HuH-7.5 (cell line): ENCODE results near the gene ZSCAN5A.
A peak's percentile ranks its signal among the peaks of the same experiment; 100 is the strongest.
"Not testable (repeated sequence)": the region's sequence is repeated elsewhere in the genome, so short reads cannot be mapped to it uniquely, and the experiment has no call there.

Experiments used
- DNase-seq: peaks from one replicate; pipeline ENCODE4 v3.0.0; 2011; ENCODE audit warnings: low spot score

Gene ZSCAN5A, protein sequence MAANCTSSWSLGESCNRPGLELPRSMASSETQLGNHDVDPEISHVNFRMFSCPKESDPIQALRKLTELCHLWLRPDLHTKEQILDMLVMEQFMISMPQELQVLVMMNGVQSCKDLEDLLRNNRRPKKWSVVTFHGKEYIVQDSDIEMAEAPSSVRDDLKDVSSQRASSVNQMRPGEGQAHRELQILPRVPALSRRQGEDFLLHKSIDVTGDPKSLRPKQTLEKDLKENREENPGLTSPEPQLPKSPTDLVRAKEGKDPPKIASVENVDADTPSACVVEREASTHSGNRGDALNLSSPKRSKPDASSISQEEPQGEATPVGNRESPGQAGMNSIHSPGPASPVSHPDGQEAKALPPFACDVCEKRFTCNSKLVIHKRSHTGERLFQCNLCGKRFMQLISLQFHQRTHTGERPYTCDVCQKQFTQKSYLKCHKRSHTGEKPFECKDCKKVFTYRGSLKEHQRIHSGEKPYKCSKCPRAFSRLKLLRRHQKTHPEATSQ

DNA sequence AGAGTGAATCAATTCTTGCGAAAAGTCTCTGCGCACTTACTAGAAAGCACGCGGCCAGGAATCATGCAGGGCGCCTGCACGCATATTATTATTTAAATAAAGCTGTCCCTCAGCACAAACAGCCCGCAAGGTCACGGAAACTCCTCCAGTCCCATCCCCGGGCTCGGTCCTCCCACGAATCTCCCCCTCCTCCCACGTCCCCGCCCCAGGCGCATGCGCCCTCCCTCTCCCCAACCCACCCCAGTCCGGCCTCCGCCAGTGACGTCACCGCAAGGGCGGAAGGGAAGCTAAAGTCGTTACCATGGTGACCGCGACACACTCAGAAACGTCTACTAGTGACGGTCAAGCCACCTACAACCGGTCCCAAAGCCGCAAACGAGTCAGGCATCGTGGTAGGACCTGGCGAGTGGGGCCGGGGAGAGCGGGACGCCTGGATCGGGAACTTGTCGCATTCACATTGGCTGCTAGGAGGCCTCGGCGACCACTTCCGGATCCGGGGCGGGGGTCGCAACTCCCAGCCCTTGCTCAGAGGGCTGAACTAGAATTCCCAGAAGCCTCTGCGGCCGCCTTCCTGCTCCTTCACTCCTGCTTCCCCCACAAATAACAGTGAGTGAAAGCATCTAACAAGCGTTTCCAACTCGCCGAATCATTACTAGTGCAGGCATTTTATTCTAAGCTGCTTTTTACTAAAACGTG, at the start of gene ZSCAN5A:
Gene ZSCAN5A, minus strand, starts transcription at position 459 of the 696 bp plus-strand sequence. CDS start 89,793 bp downstream, outside the sequence.
- DNase-seq, result peak; percentile 97

DNA sequence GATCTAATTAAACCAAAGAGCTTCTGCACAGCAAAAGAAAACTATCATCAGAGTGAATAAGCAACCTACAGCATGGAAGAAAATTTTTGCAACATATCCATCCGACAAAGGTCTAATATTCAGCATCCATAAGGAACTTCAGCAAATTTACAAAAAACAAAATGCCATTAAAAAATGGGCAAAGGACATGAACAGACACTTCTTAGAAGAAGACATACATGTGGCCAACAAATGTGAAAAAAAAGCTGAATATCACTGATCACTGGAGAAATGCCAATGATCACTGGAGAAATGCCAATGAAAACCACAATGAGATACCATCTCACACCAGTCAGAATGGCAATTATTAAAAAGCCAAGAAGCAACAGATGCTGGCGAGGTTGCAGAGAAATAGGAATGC, 46.2 kb upstream of the ZSCAN5A start:
- DNase-seq, result no peak

DNA sequence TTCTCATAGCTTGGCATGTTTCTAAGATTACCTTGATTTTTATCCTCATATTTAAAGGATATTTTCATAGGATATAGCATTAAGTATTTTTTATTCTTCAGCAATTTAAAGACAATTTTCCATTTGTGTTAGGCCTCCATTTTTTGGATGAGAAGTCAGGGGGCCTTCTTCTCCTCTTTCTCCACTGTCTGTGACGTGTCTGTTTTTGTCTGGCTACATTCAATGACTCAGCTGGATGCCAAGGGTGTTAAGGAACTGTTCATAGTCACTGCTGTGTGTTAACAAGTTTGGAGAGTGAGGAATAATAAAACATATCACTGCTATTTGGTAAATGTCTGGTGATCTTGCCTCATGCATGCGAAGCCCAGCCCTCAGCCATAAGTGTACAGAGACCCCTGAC, 42.3 kb upstream of the ZSCAN5A start:
- DNase-seq, result no peak

DNA sequence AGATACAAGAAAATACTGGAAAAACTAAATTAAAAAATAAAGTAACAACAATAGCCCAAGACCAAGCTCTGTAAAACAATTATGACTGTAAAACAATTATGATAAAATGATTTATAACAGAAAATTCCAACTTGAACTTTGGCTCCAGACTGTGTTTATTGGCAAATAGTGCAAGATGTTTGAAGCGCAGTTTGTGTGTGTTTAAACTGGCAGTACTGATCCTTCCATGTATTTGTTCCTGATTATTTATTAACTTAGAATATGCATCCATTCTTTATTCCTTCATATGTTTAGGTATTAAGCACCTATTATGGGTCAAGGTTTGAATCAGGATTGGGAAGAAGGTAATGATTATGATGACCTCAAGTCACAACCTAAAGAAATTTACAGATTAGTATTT, 40.9 kb upstream of the ZSCAN5A start:
- no peak for DNase-seq

DNA sequence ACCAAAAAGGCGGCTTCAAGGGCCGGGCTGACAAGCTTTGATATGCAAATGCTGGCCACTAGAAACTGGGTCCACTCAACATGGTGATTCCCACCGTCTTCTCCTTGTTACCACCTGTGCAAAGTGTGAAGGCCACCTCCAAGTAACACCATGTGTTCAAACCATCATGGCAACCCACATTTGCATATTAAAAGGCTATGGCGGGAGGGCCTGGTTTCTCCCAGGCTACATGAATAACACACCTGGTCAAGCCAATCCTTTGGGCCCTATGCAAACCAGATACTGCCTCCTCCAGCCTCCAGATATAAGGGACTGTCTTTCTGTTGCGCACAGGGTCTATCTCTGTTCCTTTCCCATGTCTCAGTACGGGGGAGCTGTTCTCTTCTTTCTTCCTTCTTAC, 36.6 kb upstream of the ZSCAN5A start:
- no peak for DNase-seq

DNA sequence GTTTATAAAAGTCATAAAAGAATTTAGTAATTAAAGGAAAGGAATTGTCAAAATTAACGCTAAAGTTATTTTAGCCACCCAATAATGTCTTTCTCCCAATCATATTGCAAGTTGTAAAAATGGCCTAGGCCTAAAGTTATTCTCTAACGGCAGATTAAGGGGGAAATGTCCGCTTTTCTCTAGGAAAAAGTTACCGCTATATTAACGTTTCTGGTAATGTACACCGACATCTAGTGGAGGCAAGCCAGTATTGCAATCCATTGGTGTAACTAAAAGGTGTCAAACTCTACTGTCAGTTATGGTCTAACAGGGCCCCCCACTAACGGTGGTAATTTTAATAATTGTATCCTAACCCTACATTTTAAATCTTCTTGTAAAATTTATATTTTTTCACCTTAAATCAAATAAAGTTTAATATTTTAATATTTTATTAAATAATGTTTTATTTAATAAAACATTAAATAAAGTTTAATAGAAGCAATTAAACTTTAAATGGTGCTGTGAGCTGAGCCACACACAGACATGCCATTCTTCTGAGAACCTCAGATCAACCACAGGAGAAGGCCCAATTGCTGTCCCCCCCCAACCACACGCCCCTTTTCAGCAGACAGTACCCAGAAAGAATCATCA, 35.9 kb upstream of the ZSCAN5A start:
- no peak for DNase-seq

DNA sequence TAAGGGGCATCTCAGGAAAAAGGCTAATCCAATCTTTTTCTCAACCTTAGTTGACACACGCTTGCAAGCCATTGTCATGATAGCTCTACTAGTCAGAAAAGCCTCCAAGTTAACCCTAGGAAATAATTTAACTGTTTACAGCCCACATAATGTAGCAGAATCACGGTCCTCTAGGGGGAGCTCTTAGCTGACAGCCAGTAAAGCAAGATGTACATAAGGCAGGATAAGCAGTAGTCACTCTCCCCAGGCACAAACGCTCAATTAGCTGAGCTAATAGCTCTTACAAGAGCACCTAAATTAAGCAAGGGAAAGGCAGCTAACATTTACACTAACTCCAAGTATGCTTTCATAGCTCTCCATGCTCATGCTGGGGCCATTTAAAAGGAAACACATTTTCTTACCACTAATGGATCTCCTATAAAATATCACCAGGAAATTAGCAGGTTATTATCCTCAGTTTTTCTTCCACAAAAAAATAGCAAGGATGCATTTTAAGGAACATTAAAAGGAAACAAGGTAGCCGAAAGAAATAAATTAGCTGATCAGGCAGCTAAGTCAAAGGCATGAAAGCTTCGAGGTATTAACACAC, 33.7 kb upstream of the ZSCAN5A start:
- no peak for DNase-seq

DNA sequence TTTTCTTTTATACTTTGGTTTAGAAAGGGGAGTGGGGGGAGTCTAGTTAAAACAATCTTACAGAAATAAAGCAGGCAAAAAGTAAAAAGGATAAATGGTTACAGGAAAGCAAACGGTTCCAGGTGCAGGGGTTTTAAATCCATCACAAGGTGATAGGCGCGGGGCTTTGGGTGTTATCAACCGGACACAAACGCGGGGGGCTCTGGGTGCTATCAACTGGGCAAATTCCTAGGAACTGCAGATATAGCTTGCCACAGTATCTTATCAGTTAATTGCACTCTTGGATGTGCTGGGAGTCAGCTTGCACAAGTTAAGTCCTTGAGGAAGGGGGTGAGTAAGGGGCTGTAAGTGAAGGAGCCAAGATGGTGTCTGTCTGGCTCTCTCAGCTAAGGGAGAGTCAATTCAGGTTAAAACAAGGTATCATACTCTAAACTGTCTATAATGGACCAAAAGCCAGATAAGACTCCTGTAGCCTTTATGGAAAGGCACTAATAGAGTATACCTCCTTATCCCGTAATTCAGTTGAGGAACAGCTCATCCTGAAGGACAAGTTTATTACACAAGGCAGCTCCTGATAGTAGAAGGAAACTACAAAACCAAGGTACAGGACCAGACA, 32.6 kb upstream of the ZSCAN5A start:
- DNase-seq, result no peak

DNA sequence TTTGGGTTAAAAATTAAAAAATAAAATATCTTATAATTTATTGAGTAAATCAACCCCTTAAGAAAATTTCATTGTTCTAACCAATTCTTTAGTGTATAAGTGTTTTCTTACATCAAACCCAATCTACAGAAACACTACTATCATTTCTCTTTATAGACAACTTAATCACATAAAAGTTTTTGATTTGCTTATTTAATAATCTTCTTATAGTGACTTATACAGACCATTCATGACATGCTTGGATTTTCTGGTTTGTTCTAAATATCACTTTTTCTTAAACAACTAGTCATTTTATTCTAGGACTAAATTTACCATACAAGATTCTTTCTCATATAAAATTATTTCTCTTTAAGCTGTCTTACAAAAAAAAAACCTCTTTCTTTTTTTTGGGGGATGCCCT, 27.3 kb upstream of the ZSCAN5A start:
- DNase-seq, result no peak

DNA sequence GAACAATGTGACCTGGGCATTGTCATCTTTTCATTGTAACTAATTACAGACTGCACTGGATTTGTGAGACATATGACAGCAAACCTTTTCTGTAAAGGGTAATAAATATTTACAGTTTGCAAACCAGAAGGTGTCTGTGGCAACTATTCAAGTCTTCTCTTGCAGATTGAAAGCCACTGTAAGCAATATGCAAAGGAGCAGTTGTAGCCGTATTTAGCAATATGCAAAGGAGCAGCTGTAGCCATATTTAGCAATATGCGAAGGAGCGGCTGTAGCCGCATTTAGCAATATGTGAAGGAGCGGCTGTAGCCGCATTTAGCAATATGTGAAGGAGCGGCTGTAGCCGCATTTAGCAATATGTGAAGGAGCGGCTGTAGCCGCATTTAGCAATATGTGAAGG, 24.4 kb upstream of the ZSCAN5A start:
- not testable (repeated sequence) for DNase-seq

DNA sequence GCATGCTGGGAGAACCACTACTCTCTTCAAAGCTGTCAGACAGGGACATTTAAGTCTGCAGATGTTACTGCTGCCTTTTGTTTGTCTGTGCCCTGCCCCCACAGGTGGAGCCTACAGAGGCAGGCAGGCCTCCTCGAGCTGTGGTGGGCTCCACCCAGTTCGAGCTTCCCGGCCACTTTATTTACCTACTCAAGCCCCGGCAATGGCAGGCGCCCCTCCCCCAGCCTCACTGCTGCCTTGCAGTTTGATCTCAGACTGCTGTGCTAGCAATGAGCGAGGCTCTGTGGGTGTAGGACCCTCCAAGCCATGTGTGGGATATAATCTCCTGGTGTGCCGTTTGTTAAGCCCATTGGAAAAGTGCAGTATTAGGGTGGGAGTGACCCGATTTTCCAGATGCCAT, 22.4 kb upstream of the ZSCAN5A start:
- not testable (repeated sequence) for DNase-seq

DNA sequence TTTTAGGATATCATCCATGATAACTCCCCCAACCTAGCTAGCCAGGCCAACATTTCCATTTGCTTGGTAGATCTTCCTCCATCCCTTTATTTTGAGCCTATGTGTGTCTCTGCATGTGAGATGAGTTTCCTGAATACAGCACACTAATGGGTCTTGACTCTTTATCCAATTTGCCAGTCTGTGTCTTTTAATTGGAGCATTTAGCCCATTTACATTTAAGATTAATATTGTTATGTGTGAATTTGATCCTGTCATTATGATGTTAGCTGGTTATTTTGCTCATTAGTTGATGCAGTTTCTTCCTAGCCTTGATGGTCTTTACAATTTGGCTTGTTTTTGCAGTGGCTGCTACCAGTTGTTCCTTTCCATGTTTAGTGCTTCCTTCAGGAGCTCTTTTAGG, 20.7 kb upstream of the ZSCAN5A start:
- not testable (repeated sequence) for DNase-seq

DNA sequence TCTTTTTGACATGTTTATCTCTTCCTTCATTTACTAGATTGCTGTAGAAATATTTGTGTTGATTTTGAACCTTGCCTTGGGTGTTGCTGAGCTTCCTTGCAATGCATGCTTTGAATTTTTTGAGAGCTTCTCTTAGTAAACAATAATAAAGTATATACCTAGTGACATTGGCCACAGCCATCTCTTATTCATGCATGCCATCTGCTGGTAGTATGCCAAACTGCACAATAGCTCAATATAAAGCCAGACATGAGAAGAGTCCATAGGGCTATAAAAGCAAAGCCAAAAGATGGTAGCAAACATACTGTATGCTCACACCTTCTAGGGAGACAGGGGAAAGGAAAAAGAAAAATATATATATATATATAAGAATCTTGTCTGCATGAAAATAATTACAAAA, 18.9 kb upstream of the ZSCAN5A start:
- peak; percentile 47 for DNase-seq

DNA sequence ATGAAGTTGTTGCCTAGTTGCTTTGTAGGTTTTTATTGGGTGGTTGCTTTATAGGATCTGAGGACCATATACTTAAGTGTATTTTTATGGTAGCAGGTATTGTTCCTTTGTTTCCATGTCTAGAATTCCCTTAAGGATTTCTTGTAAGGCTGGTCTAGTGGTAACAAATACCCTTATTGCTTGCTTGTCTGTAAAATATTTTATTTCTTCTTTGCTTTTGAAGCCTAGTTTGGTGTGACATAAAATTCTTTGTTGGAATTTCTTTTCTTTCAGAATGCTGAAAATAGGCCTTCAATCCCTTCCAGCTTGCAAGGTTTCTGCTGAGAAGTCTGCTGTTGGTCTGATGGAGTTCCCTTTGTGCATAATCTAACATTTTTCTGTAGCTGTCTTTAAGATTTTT, 18.1 kb upstream of the ZSCAN5A start:
- DNase-seq, result no peak

DNA sequence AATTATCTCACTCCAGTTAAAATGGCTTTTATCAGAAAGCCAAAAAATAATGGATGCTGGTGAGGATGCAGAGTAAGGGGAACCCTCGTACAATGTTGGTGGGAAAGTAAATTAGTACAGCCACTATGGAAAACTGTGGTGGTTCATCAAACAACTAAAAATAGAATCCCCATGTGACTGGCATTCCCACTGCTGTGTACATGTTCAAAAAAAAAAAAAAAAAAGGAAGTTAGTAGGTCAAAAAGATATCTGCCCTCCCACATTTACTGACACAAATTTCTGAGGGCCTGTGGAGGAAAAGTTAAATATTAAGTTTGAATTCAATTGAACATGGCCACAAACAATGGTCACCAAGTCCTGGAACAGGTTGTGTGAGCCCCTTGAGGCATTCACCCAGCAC, 9.8 kb upstream of the ZSCAN5A start:
- DNase-seq, result no peak

DNA sequence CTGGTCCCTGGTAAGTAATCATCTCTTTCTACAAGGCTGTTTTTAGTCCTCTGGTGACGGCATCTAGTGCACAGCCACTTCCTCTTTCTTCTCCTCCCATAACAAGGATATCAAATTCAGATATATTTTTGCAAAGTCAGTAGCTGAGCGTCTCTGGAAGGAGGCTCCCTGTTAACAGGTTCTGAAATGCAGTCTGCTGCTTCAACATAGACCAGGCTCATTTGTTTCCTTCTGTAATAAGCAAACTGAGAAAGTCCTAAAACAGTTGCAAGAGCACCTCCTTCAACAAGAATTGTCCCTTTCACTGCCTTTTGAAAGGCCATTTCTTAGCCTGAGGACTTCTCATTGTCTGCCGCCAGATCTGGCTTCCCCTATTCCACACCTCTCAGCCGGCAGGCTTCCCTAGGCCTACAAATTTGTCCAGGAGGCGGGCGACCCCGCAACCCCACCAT, 7.4 kb upstream of the ZSCAN5A start:
- DNase-seq, result no peak

DNA sequence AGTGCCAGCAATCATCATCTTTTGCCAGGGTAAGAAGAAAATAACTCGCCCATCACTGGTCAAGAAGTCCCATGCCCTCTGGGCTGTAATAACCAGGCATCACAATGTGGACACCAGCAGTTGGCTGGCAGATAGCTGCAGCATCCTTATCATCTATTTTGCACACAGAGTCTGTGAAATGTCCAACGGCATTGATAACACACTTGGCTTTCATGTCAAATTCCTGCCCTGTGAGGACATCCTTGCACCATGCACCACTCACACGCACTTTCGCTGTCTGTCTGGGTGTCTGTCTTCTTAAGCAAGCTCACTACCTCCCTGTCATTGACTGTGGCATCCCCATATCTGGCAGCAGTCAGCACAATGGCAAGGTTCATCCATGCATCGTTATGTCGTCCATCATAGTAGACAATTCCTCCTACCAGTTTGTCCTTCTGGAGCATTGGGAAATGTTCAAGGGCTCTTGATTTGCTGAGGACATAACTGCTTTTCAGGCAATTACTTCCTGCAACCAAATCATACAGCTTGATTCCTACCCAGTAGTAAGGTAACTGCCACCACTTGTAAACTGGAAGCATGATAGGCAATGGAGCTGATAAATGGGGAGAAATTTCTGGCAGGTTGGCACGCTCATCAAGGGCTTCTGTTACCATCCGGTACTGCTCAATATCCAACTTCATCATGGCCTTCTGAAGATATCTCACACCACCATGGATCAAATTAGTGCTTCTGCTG, 6.8 kb upstream of the ZSCAN5A start:
- DNase-seq, result no peak

DNA sequence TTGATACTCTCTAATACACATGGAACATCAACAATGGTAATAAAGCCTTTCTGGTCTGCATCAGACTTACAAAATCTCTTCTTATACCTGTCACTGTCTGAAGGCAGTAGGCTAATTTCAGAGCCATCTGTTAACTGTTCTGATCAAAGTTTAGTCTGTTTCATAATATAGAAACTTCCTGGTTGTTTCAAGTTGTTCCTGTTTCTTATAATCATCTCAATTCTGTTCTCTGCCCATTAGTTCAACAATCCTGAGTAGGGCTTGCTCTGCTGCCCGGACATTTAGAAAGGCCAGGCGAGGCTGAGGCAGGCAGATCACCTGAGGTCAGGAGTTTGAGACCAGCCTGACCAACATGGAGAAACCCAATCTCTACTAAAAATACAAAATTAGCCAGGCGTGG, 5.4 kb upstream of the ZSCAN5A start:
- no peak for DNase-seq

DNA sequence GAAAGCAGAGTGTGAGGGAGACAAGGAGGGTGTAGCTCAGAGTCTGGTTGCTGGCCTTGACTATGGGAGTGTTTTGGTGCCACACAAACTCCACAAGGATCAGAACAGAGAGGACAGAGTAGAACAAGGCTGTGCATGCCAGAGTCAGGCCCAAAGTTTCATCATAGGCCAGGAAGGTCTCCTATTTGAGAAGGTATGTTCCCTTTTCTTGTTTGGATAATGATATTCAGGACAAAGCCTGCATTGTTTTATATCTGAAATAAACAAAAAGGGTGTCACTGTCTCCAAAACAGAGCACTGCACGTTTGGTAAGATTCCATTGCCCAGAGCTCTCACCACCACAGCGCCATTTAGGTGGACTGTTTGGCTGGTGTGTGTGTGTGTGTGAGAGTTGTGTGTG, 3.1 kb upstream of the ZSCAN5A start:
- no peak for DNase-seq

DNA sequence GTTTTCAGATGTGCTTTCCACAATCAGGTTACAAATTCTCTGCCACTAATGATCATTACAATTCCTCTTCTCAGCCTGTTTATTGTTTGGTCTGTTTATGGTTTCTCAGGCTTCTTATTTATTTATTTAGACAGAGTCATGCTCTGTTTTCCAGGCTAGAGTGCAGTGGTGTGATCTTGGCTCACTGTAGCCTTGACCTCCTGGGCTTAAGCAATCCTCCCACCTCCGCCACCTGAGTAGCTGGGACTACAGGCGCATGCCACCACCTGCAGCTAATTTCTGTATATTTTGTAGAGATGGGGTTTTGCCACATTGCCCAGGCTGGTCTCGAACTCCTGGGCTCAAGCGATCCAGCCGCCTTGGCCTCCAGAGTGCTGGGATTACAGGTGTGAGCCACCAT, 2.1 kb upstream of the ZSCAN5A start:
- DNase-seq, result no peak

DNA sequence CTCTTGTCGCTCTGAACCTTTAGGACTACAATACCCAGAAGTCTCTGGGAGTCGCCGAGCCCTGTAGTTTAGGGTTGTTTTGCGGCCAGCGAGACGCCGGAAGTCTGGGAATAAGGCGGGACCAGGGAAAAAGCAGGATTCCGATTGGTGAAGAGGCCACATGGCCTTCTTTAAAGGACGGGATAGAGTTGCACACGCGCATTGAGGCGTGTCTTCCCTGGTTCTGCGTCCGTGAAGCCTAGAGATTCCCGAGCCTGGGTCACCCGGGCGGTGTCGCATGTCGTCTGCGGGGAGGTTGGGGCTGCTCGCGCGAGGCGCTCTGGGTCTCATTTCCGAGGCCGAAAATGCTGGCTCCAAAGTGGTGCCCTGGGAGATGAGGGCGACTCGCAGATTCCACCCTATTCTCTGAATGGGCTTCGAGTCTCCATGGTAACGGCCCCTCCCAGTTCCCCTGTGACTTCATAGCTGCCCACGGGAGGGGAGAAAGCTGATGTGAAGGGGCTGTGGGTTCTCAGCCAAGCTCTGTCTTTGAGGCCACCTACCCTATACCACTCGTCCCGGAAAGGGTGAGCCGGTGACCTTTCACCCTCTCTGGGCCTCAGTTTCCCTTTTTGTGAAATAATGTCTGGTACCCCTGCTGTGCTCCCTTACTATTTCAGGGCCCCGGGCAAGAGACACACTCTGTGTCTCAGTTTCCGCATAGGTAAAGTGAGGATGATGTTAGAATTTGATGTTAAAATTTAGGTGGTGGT, 614 bp upstream of the ZSCAN5A start:
- peak; percentile 96 for DNase-seq
